Memory B cell (primary cell): Measurements from ENCODE around the gene SF1.

ENCODE experiments used
- ATAC-seq: fragments of 150-1000 bp; cut with Tn5 transposase; 2 replicates; pipeline ENCODE4 v1.10.0; 2021; ENCODE audit warnings: low read depth, mild to moderate bottlenecking, moderate library complexity
- DNase-seq, 2 donors: peaks; one replicate each; pipeline ENCODE4 v3.0.0; 2022; ENCODE audit warnings: low spot score in 2 of 2
- H3K27ac Mint-ChIP-seq: one replicate; pipeline ENCODE4 v1.8.0; 2022; ENCODE audit warnings: mild to moderate bottlenecking, moderate library complexity, mixed read lengths
- H3K27me3 Mint-ChIP-seq: one replicate; pipeline ENCODE4 v1.8.0; 2022; ENCODE audit warnings: mixed read lengths
- H3K36me3 Mint-ChIP-seq: one replicate; pipeline ENCODE4 v1.8.0; 2022; ENCODE audit warnings: mild to moderate bottlenecking, mixed read lengths
- H3K4me1 Mint-ChIP-seq: one replicate; pipeline ENCODE4 v1.8.0; 2022; ENCODE audit warnings: mixed read lengths
- H3K4me3 Mint-ChIP-seq: one replicate; pipeline ENCODE4 v1.8.0; 2022; ENCODE audit warnings: mild to moderate bottlenecking, moderate library complexity, mixed read lengths
- H3K9me3 Mint-ChIP-seq: one replicate; pipeline ENCODE4 v1.8.0; 2022; ENCODE audit warnings: mixed read lengths

SF1 gene

DNA sequence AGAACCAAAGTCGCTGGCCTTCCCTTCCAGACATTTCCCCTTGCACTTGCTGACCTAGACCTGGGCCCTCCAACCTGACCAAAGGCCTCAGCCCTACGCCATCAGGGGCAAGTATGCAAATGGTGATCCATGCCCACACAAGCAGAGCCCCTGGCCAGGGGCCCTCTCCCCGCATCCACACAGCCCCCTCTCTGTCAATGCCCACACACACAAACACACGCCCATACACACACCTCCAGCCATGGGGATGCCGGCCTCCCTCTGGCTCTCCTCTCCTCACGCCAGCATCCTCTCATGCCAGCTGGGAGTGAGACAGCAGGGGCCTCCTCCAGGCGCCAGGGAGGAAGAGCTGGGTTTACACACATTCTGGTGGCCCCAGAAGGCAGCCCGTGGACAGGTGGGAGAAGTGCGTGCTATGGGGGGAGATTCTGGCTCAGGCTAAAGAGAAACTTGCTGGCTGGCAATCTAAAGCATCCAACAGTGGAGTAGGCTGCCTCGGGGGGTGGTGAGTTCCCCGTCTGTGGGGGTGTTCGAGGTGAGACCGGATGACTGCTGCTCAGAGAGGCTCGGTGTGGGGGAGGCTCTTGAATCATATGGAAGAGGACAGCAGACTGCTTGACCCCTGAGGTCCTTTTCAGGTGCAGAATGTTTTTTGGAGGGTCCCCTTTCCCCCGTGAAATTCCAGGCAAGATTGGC lies 60.1 kb downstream of the SF1 start:
- ATAC-seq (no peak), DNase-seq (no peak)
- no peaks in the 10 kb centered on the region for H3K36me3 Mint-ChIP-seq
- peaks cover 11% of the 10 kb centered on the region for H3K4me1 Mint-ChIP-seq
- H3K9me3 Mint-ChIP-seq = no peaks in the 10 kb centered on the region
- no peak overlapping the region for H3K27ac Mint-ChIP-seq
- no peak overlapping the region for H3K4me3 Mint-ChIP-seq
- H3K27me3 Mint-ChIP-seq = peaks cover 53% of the 10 kb centered on the region

DNA sequence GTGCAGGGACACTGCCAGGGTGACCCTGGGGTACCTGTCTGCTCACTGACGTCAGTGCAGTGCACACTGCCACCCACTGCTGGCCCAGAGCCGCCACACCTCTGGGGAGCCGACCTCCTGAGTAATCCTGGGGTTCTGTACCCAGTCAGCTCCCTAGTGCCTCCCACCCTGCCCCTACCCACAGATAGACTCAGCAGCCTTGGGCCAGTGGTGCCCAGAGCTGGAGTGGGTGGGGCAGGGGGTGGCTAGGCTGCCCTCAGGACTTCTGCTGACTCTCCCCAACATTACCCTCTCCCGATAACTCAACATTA lies 61.1 kb downstream of the SF1 start:
- Mint-ChIP-seq H3K27ac (no peak overlapping the region), H3K4me3 (no peak overlapping the region), H3K9me3 (no peaks in the 10 kb centered on the region), H3K27me3 (peaks cover 53% of the 10 kb centered on the region), H3K4me1 (peaks cover 14% of the 10 kb centered on the region), H3K36me3 (no peaks in the 10 kb centered on the region)
- ATAC-seq (no peak), DNase-seq (no peak)

DNA sequence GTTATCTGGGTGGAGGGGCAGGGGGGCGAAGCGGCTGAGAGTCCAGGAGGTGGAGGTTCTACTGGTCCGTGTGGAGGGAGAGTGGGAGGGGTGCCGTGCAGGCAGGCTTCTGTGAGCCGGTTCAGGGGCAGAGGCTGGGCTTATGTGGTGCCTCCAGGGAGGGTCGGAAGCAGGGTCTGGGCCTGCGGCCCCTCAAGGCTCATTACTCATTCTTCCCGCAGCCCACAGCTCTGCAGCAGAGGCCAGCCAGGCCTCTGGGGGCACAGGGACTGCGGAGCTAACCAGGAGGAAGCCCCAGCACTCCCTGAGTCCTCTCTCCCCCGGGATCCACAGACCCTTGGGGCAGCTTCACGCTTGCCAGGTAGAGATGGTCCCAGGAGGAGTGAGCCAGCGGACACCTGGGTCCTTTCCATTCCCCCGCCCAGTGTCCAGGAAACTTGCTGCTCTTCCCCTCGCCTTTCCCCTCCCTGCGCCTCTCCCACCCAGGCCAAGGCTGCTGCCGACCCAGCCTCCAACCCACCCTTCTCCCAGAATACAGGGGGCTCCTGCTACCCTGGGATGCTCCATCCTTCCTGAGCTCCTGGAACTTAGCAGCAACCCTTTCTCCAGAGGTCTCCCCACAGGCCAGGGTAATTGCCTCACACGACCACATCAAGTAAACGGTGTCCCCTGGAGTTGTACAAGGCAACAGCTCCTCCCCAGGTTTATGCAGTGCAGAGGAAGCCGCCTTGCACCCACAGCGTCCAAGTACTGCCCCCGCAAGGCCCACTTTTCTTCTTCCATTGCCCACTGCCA lies 61.7 kb downstream of the SF1 start:
- no peak for DNase-seq
- H3K9me3 Mint-ChIP-seq = no peaks in the 10 kb centered on the region
- H3K36me3 Mint-ChIP-seq = peaks cover 2% of the 10 kb centered on the region
- no peak overlapping the region for H3K27ac Mint-ChIP-seq
- peaks cover 55% of the 10 kb centered on the region for H3K27me3 Mint-ChIP-seq
- peaks cover 19% of the 10 kb centered on the region for H3K4me1 Mint-ChIP-seq
- H3K4me3 Mint-ChIP-seq = no peak overlapping the region
- ATAC-seq = no peak

DNA sequence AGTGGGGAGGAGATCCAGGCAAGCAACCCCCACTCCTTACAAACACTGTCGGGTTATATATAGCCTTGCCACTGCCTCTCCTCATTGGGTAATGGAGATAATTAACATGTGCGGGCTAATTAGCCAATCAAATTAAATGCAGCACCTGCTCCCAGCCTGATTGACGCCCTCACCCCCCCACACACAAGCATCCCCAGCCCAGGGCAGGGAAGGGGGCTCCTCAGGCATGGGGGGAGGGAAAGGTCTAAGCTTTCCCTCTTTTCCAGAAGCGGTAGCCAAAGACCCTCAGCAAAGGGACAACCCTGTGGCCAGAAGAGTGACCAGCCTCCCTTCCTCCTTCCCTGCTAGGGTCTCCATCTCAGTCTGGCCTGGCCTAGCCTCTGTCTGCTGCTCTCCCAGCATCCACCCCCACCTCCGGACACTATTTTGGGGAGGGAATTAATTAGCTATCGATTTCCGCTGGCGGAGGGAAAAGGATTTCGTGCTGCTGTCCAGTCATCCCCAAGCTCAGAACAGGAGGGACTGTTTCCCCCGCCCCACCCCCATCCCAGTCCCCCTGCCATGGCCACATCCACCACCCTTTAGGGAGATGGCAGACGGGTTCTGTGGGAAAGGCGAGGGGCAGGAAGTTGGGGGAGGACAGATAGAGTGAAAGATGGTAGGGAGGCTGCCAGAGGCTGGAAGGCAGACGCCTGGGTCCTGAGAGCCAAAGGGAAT lies 62.4 kb downstream of the SF1 start:
- Mint-ChIP-seq H3K4me1 (peaks cover 22% of the 10 kb centered on the region), H3K36me3 (peaks cover 2% of the 10 kb centered on the region), H3K27me3 (peaks cover 59% of the 10 kb centered on the region), H3K9me3 (no peaks in the 10 kb centered on the region), H3K4me3 (no peak overlapping the region), H3K27ac (no peak overlapping the region)
- no peak for DNase-seq
- ATAC-seq = no peak

DNA sequence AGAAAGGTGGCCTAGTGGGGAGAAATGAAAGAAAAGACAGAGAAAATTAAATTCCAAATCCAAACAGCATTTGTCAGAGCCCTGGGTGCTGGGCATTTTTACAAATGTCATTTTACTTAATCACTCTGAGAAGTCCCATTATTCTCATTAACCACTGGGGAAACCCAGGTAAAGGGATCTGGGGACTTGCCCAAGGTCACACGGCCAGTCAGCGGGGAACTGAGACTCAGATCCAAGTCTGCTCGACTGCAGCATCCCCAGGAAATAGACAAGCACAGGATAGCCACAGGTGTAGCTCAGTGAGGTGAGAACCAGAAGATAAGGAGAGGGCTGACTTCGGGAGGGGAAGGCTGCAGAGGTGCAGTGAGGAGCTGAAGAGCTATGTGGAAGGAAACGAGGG lies 63.2 kb downstream of the SF1 start:
- no peak overlapping the region for H3K4me3 Mint-ChIP-seq
- peaks cover 24% of the 10 kb centered on the region for H3K4me1 Mint-ChIP-seq
- peaks cover 56% of the 10 kb centered on the region for H3K27me3 Mint-ChIP-seq
- H3K9me3 Mint-ChIP-seq = no peaks in the 10 kb centered on the region
- no peak overlapping the region for H3K27ac Mint-ChIP-seq
- DNase-seq (no peak), ATAC-seq (no peak)
- H3K36me3 Mint-ChIP-seq = peaks cover 2% of the 10 kb centered on the region

DNA sequence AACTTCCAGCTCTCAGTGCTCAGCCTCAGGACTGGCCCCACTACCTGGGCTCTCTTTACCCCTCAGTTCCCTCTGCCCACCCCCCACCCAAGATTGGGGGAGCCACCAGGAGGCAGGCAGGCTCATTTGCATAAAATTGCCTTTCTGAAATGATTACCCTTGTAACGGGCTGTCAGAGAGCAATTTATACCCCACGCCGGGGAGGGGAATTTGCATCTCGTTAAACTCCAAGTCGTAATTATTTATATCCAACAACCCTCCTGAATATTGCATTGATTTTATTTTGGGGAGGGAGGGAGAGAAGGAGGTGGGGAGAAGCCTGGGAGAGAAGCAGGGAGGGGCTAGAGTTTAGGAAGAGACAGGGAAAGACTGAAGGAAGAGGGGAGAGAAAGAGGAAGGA lies 63.7 kb downstream of the SF1 start:
- peak overlapping the region; percentile 18 for H3K27ac Mint-ChIP-seq
- H3K27me3 Mint-ChIP-seq = peaks cover 56% of the 10 kb centered on the region
- peak overlapping the region; percentile 55 for H3K4me3 Mint-ChIP-seq
- peaks cover 24% of the 10 kb centered on the region for H3K4me1 Mint-ChIP-seq
- ATAC-seq (no peak), DNase-seq (no peak)
- H3K36me3 Mint-ChIP-seq = peaks cover 2% of the 10 kb centered on the region
- H3K9me3 Mint-ChIP-seq = no peaks in the 10 kb centered on the region
